Measurements from ENCODE around the gene MRPL54.

Gene MRPL54

GRCh38 chr19:3778104-3778867, 15.8 kb downstream of the MRPL54 start:
- Mint-ChIP-seq H3K9me3 (peaks cover 22% of the 10 kb centered on the region), H3K4me3 (no peak overlapping the region), H3K36me3 (ENCODE audit: low read depth) (peaks cover 5% of the 10 kb centered on the region), H3K4me1 (peaks cover 14% of the 10 kb centered on the region), H3K27me3 (ENCODE audit: low read depth, poor library complexity) (peaks cover 19% of the 10 kb centered on the region), H3K27ac (no peak overlapping the region)
- TF ChIP-seq, protein P1, sequence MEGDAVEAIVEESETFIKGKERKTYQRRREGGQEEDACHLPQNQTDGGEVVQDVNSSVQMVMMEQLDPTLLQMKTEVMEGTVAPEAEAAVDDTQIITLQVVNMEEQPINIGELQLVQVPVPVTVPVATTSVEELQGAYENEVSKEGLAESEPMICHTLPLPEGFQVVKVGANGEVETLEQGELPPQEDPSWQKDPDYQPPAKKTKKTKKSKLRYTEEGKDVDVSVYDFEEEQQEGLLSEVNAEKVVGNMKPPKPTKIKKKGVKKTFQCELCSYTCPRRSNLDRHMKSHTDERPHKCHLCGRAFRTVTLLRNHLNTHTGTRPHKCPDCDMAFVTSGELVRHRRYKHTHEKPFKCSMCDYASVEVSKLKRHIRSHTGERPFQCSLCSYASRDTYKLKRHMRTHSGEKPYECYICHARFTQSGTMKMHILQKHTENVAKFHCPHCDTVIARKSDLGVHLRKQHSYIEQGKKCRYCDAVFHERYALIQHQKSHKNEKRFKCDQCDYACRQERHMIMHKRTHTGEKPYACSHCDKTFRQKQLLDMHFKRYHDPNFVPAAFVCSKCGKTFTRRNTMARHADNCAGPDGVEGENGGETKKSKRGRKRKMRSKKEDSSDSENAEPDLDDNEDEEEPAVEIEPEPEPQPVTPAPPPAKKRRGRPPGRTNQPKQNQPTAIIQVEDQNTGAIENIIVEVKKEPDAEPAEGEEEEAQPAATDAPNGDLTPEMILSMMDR (IDR thresholded peaks at IDR 0.05) = no peak
- DNase-seq = no peak

- DNase-seq = no peak
These were observed 16.6 kb downstream of the MRPL54 start for GRCh38 chr19:3778899-3779723.

GRCh38 chr19:3780786-3781304, 18.4 kb downstream of the MRPL54 start:
- no peak for DNase-seq
- TF ChIP-seq, protein P1 (IDR thresholded peaks at IDR 0.05) = no peak
- Mint-ChIP-seq H3K4me3 (no peak overlapping the region), H3K4me1 (no peaks in the 10 kb centered on the region), H3K9me3 (peaks cover 22% of the 10 kb centered on the region), H3K27me3 (ENCODE audit: low read depth, poor library complexity) (peaks cover 45% of the 10 kb centered on the region), H3K27ac (no peak overlapping the region), H3K36me3 (ENCODE audit: low read depth) (peaks cover 5% of the 10 kb centered on the region)

More at GRCh38 chr19:3778899-3779723, 16.6 kb downstream of the MRPL54 start:
- H3K36me3 Mint-ChIP-seq (ENCODE audit: low read depth) = peaks cover 5% of the 10 kb centered on the region
- no peak overlapping the region for H3K4me3 Mint-ChIP-seq
- H3K9me3 Mint-ChIP-seq = peaks cover 22% of the 10 kb centered on the region
- H3K27me3 Mint-ChIP-seq (ENCODE audit: low read depth, poor library complexity) = peaks cover 28% of the 10 kb centered on the region
- peaks cover 8% of the 10 kb centered on the region for H3K4me1 Mint-ChIP-seq
- TF ChIP-seq, protein P1 (IDR thresholded peaks at IDR 0.05) = no peak
- no peak overlapping the region for H3K27ac Mint-ChIP-seq

GRCh38 chr19:3781603-3782002, 19.1 kb downstream of the MRPL54 start:
- Mint-ChIP-seq H3K27ac (no peak overlapping the region), H3K4me3 (no peak overlapping the region), H3K9me3 (peaks cover 22% of the 10 kb centered on the region), H3K36me3 (ENCODE audit: low read depth) (peaks cover 5% of the 10 kb centered on the region), H3K4me1 (no peaks in the 10 kb centered on the region), H3K27me3 (ENCODE audit: low read depth, poor library complexity) (peaks cover 53% of the 10 kb centered on the region)
- no peak for DNase-seq
- TF ChIP-seq, protein P1 (IDR thresholded peaks at IDR 0.05) = no peak

DNA sequence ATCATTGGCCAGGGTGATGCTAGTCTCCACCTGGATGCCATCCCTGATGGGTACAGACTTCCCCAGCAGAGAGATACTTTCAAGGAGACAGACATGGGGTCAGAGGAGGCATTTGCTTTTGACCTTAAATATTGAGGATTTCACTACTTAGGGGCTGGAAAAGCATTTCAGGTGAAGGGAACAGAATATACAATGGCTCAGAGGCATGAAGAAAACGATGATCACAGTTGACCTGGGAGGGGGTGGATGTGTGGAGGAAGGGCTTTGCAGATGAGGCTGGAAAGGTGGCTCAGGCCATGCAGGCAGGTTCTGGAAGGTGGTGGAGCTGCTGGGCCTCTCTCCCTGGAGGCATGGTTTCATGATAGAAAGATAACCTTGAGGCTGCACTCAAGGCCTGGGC, 19.8 kb downstream of the MRPL54 start:
- no peaks in the 10 kb centered on the region for H3K4me1 Mint-ChIP-seq
- no peak overlapping the region for H3K4me3 Mint-ChIP-seq
- H3K9me3 Mint-ChIP-seq = peaks cover 22% of the 10 kb centered on the region
- no peak overlapping the region for H3K27ac Mint-ChIP-seq
- peaks cover 56% of the 10 kb centered on the region for H3K27me3 Mint-ChIP-seq (ENCODE audit: low read depth, poor library complexity)
- peaks cover 5% of the 10 kb centered on the region for H3K36me3 Mint-ChIP-seq (ENCODE audit: low read depth)
- DNase-seq = no peak
- TF ChIP-seq, protein P1 (IDR thresholded peaks at IDR 0.05) = no peak
